GM19351 (cell line): ENCODE results near the gene ACTC1.

Source experiments
- ATAC-seq: cut with Tn5 transposase; IDR thresholded peaks from one replicate; pipeline ENCODE4 v1.9.1; 2021; ENCODE audit warnings: mild to moderate bottlenecking, moderate library complexity; ENCODE audit not compliant: unreplicated experiment

Gene ACTC1

GRCh38 chr15:34759992-34760391 lies 35.4 kb downstream of the ACTC1 start:
- no peak for ATAC-seq

GRCh38 chr15:34759347-34759746 lies 36.0 kb downstream of the ACTC1 start:
- no peak for ATAC-seq

- ATAC-seq: no peak
These were observed 38.1 kb downstream of the ACTC1 start for GRCh38 chr15:34757262-34757661.

- no peak for ATAC-seq
These were observed 40.0 kb downstream of the ACTC1 start for GRCh38 chr15:34755419-34755773.

- ATAC-seq: no peak
These were observed 40.5 kb downstream of the ACTC1 start, which contains the start of gene GJD2 for GRCh38 chr15:34754674-34755418. TSS of gene GJD2 (minus strand) at chr15:34754998. CDS start at chr15:34754488, 510 bp downstream.

- no peak for ATAC-seq
These were observed 41.2 kb downstream of the ACTC1 start for GRCh38 chr15:34754171-34754601.

GRCh38 chr15:34753236-34753894 lies 42.0 kb downstream of the ACTC1 start:
- ATAC-seq: no peak

- no peak for ATAC-seq
These were observed 45.7 kb downstream of the ACTC1 start for GRCh38 chr15:34749691-34750090.
